ENCODE results near the gene HSF5. TPM values are rescaled to one million over a fixed set of nuclear protein-coding genes. Genes with fewer than 3 reads are reported as not detected.
A peak's percentile ranks its signal among the peaks of the same experiment; 100 is the strongest.

Gene HSF5
- total RNA-seq, 1 donor from 2014 or later = 0.20 TPM

DNA sequence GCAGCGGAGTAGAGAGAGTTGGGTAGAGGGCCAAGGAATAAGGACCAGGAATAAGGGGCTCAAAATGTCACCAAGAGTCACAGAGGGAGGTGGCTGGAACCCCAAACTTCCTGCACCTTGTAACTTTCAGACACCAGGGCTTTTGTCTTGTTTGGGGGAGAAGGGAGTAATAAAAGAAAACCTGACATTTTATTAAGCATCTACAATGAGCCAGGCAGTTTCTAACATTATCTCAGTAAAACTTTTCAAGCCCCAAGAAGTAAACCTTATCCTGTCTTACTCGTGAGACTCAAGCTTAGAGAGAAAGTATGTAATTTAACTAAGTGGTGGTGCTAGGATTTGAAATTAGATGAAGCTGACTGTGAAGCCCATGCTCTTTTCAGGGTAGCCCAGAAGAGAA lies 27.1 kb upstream of the HSF5 start:
- peaks cover 25% of the 10 kb centered on the region for H3K36me3 ChIP-seq
- H3K27ac ChIP-seq = peak overlapping the region; percentile 65
- no peaks in the 10 kb centered on the region for H3K9me3 ChIP-seq
- no peak for TF ChIP-seq CTCF (IDR thresholded peaks at IDR 0.05)
- no peaks in the 10 kb centered on the region for H3K27me3 ChIP-seq
- ATAC-seq (no peak), DNase-seq (no peak)
- intact Hi-C loops (cut with DNase I) = no loop called here
- peaks cover 26% of the 10 kb centered on the region for H3K4me1 ChIP-seq
- peak overlapping the region; percentile 73 for H3K4me3 ChIP-seq

GRCh38 chr17:58514770-58515157 lies 26.6 kb upstream of the HSF5 start:
- no peak for TF ChIP-seq CTCF (IDR thresholded peaks at IDR 0.05)
- Histone ChIP-seq H3K27me3 (no peaks in the 10 kb centered on the region), H3K27ac (peak overlapping the region; percentile 65), H3K36me3 (peaks cover 30% of the 10 kb centered on the region), H3K4me3 (peak overlapping the region; percentile 73), H3K9me3 (no peaks in the 10 kb centered on the region), H3K4me1 (peaks cover 26% of the 10 kb centered on the region)
- DNase-seq (no peak), ATAC-seq (no peak)
- intact Hi-C loops (cut with DNase I) = no loop called here

- DNase-seq (peak; percentile 92), ATAC-seq (peak; percentile 64)
- peaks cover 36% of the 10 kb centered on the region for H3K36me3 ChIP-seq
- intact Hi-C loops (cut with DNase I) = no loop called here
- peak within 1 kb of the TSS; percentile 73 for H3K4me3 ChIP-seq
- no peaks in the 10 kb centered on the region for H3K27me3 ChIP-seq
- H3K9me3 ChIP-seq = no peaks in the 10 kb centered on the region
- no peak for TF ChIP-seq CTCF (IDR thresholded peaks at IDR 0.05)
- peaks cover 26% of the 10 kb centered on the region for H3K4me1 ChIP-seq
- peak within 1 kb of the TSS; percentile 65 for H3K27ac ChIP-seq
Measured at GRCh38 chr17:58513965-58514769, 26.0 kb upstream of the HSF5 start, which contains the start of gene MTMR4. Gene MTMR4 (minus strand): TSS chr17:58514638. CDS start chr17:58514407, 231 bp downstream.

DNA sequence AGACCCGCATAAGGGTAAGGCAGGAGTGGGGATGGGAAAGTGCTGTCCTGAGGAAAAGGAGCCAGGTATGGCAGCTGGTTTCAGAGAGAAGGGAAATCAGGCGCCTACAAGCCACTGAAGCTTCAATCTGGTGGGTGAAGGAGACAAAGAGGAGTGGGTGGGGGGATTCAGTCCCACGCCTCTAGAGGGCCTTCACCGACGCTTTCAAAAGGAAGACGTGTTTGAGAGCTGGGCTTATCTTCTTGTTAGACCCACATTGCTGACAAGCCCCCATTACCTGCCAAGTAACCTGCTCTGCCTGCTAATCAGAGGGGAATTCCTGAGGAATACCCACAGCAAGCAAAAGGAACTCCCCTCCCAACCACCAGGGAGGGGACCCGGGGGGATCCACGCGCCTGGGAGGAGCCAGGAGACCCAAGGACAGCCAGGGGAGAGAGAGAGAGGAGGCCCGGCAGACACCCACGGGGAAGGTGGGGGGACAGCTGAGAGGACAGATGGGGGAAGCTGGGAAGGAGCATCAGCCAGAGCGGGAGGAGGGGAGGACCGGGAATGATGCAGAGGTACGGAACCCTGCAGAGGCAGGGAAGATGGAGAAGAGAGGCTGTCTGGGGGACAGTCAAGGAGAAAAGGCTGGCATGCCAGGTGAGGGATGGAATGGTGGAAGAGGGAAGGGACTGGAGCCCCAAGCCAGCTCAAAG lies 25.2 kb upstream of the HSF5 start:
- H3K36me3 ChIP-seq = peaks cover 44% of the 10 kb centered on the region
- no peak overlapping the region for H3K27ac ChIP-seq
- H3K4me1 ChIP-seq = peaks cover 26% of the 10 kb centered on the region
- no peak for DNase-seq
- no peak for TF ChIP-seq CTCF (IDR thresholded peaks at IDR 0.05)
- ATAC-seq = no peak
- intact Hi-C loops (cut with DNase I) = no loop called here
- H3K4me3 ChIP-seq = peak overlapping the region; percentile 73
- no peaks in the 10 kb centered on the region for H3K9me3 ChIP-seq
- H3K27me3 ChIP-seq = no peaks in the 10 kb centered on the region

DNA sequence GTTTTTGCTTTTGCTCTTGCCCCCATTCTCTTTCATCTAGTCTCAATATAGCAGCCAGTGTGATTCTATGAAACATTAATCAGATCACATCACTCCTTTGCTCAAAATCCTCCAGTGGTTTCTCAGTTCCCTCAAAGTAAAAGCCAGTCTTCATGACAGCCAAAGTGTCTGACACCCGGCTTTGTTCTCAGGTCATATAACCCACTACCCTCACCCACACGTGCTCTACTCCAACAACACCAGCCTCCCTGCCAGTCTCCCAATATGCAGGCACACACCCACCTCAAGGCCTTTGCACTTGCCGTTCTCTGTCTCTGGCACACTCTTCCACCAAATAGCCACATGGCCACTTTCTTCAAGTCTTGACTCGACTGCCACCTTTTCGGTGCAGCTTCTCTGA lies 21.9 kb upstream of the HSF5 start:
- peaks cover 77% of the 10 kb centered on the region for H3K36me3 ChIP-seq

More for the DNA sequence above, 21.9 kb upstream of the HSF5 start:
- no peak overlapping the region for H3K27ac ChIP-seq
- intact Hi-C loops (cut with DNase I) = no loop called here
- no peak overlapping the region for H3K4me3 ChIP-seq
- no peak for TF ChIP-seq CTCF (IDR thresholded peaks at IDR 0.05)
- no peak for ATAC-seq
- no peak for DNase-seq
- peaks cover 19% of the 10 kb centered on the region for H3K4me1 ChIP-seq
- no peaks in the 10 kb centered on the region for H3K9me3 ChIP-seq
- no peaks in the 10 kb centered on the region for H3K27me3 ChIP-seq
